LNCAP (cell line): ENCODE results near the gene NCR2.

Experiments
- CTCF ChIP-seq: fragments of 450-650 bp; IDR thresholded peaks from 2 replicates; pipeline ENCODE4 v1.5.1; 2017; ENCODE audit warnings: mild to moderate bottlenecking

NCR2 gene

GRCh38 chr6:41370488-41371111 is 35.2 kb downstream of the NCR2 start:
- no peak for TF ChIP-seq CTCF

- no peak for TF ChIP-seq CTCF
Observed at GRCh38 chr6:41371461-41371991, 36.1 kb downstream of the NCR2 start.

GRCh38 chr6:41371992-41372831 is 36.8 kb downstream of the NCR2 start:
- no peak for TF ChIP-seq CTCF

- no peak for TF ChIP-seq CTCF
Observed at GRCh38 chr6:41372832-41373626, 37.6 kb downstream of the NCR2 start.

- no peak for TF ChIP-seq CTCF
Observed at GRCh38 chr6:41373627-41373918, 38.2 kb downstream of the NCR2 start.

- no peak for TF ChIP-seq CTCF
Observed at GRCh38 chr6:41373919-41374617, 38.7 kb downstream of the NCR2 start.
